Vagina (tissue), 2 donors: ENCODE measurements around the gene ADGRV1.

Experiments used
- POLR2AphosphoS5 ChIP-seq, 2 donors: sonication (generic); formaldehyde crosslinking; IDR thresholded peaks; one replicate each; pipeline ENCODE4 v1.9.0; 2017; ENCODE audit warnings: antibody characterized with exemption in 2 of 2, mild to moderate bottlenecking in 2 of 2, low read depth in 1 of 2; ENCODE audit not compliant: insufficient read depth in 1 of 2
- TF ChIP-seq, protein P1 (sequence below), 3 experiments: fragments of 450-650 bp in 2 of 3; fragments of 200-600 bp in 1 of 3; sonication (generic) in 1 of 3; IDR thresholded peaks; one replicate each; pipeline ENCODE4 v1.5.1; 2017 to 2019; ENCODE audit warnings: antibody characterized with exemption in 3 of 3, mild to moderate bottlenecking in 2 of 3, moderate library complexity in 2 of 3

DNA sequence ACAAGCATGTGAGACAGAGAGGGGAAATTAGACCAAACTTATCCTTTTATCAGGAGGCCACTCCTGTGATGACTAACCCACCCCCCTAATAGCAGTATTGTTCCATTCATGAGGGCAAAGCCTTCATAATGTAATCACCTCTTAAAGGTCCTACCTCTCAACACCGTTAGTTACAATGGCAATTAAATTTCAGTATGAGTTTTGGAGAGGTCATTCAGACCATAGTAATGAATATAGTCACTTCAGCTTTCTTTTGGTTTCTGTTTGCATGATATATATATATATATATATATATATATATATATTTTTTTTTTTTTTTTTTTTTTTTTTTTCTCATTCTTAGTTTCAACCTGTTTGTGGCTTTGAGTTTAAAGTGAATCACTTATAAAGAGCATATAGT is 10.5 kb downstream of the ADGRV1 start:
- TF ChIP-seq, protein P1, sequence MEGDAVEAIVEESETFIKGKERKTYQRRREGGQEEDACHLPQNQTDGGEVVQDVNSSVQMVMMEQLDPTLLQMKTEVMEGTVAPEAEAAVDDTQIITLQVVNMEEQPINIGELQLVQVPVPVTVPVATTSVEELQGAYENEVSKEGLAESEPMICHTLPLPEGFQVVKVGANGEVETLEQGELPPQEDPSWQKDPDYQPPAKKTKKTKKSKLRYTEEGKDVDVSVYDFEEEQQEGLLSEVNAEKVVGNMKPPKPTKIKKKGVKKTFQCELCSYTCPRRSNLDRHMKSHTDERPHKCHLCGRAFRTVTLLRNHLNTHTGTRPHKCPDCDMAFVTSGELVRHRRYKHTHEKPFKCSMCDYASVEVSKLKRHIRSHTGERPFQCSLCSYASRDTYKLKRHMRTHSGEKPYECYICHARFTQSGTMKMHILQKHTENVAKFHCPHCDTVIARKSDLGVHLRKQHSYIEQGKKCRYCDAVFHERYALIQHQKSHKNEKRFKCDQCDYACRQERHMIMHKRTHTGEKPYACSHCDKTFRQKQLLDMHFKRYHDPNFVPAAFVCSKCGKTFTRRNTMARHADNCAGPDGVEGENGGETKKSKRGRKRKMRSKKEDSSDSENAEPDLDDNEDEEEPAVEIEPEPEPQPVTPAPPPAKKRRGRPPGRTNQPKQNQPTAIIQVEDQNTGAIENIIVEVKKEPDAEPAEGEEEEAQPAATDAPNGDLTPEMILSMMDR (IDR thresholded peaks at IDR 0.05), result no peak
- TF ChIP-seq POLR2AphosphoS5 (IDR thresholded peaks at IDR 0.05; ENCODE audit: insufficient read depth in 1 of 2, low read depth in 1 of 2), result no peak
